Diencephalon (tissue), 1 donor: ENCODE data around the gene CPT2. TPM values are rescaled to one million over a fixed set of nuclear protein-coding genes. Genes with fewer than 3 reads are reported as not detected.

ENCODE experiments used
- total RNA-seq: library from RNA; depleted of rRNA; stranded (reverse); fragments of >200 nt; gene quantifications from one replicate; pipeline ENCODE4 v1.2.3, GENCODE V29; 2014

Gene CPT2
- total RNA-seq: 6.9 TPM

GRCh38 chr1:53196485-53197290 is at the start of gene CPT2:
Gene CPT2, plus strand, starts transcription at chr1:53196824. Its CDS starts 120 bp downstream, at chr1:53196944.

DNA sequence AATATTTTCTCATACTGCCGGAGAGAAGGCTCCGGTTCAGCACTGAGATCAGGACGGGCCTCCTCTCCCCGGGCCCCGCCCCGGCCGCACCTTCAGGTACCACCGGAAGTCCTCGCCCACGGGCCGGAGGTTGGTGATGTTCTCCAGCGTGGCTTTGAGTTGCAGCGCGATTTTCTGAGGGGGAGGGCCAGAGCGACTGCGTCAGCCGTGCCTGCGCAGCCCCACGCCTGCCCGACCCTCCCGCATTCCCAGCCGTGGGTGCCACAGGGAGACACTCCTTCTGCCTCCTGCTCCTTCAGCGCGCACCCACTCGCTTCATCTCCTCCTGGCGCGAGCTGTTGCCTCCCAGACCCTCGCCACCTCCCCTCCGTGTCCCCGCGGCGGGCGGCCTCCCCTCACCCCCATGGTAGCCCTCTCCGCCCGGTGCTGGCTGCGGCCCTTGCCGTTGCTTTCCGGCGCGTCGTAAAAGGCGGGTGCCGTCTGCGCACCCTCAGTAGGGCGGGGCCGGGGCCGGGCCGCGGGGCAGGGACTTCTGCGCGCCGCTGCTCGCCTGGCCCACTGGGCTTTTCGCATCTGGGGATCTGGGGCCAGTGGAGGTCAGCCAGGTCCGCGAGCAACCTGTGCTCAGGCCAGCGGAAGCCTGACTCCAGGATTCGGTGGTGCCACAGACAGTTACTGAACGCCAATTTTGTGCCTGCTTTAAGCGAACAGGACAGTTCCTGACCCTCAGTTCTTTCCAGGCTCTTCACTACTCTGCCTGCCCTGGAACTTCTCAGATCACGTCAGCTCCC is 23.7 kb downstream of the CPT2 start, which contains the start of gene CZIB:
TSS of gene CZIB (minus strand) at position 464 of the 791 bp plus-strand sequence. CDS start at position 405, 59 bp downstream.

GRCh38 chr1:53238197-53239155 is 41.9 kb downstream of the CPT2 start, which contains the start of gene MAGOH:
Gene MAGOH, minus strand, starts transcription at chr1:53238518. Its CDS starts 70 bp downstream, at chr1:53238448.

Other genes starting within 250 kb of the CPT2 start
- gene PODN, start 134.6 kb upstream of the CPT2 start, total RNA-seq: 1.2 TPM
- not detected for gene SLC1A7, start 54.2 kb upstream of the CPT2 start, total RNA-seq
- 41.3 TPM for gene CZIB, start 23.8 kb downstream of the CPT2 start, total RNA-seq
- gene MAGOH, start 41.7 kb downstream of the CPT2 start, total RNA-seq: 28.6 TPM
- gene LRP8, start 131.2 kb downstream of the CPT2 start, total RNA-seq: 71.0 TPM